H1 (cell line): Measurements from ENCODE around the gene SVIL. TPM values are rescaled to one million over a fixed set of nuclear protein-coding genes. Genes with fewer than 3 reads are reported as not detected.

Experiments used
- CTCF ChIA-PET: fragments of 300-600 bp; sonication (Branson Sonifier 250); formaldehyde crosslinking; loops from one replicate; lab custom pipeline; 2021; ENCODE audit not compliant: partially characterized antibody; lab: Charles Lee
- POLR2A ChIA-PET: fragments of 300-600 bp; sonication (Branson Sonifier 250); formaldehyde crosslinking; loops from one replicate; lab custom pipeline; 2021; ENCODE audit warnings: inconsistent platforms; ENCODE audit not compliant: partially characterized antibody; lab: Charles Lee
- DNase-seq, 2 experiments: peaks; one replicate each; pipeline versions ENCODE4 v3.0.0 to v3.0.0-alpha.2; 2010 to 2022; ENCODE audit warnings: low spot score in 2 of 2, low read depth in 1 of 2, mixed read lengths in 1 of 2
- FAIRE-seq: peaks from 2 replicates; lab custom pipeline; 2011; peaks lifted over from hg19 to GRCh38; lab: Jason Lieb, UNC
- H2AFZ ChIP-seq: 2 replicates; pipeline ENCODE4 v1.8.1; 2012; ENCODE audit warnings: low read length, inconsistent platforms
- H2AK5ac ChIP-seq: 2 replicates; pipeline ENCODE4 v1.6.1; 2013; ENCODE audit warnings: low read depth, low read length
- H2BK120ac ChIP-seq: replicated peaks from 2 replicates; pipeline ENCODE3; 2013; ENCODE audit warnings: low read depth, low read length, inconsistent platforms
- H2BK12ac ChIP-seq: 2 replicates; pipeline ENCODE4 v1.6.1; 2013; ENCODE audit warnings: low read depth, low read length
- H2BK15ac ChIP-seq: 2 replicates; pipeline ENCODE4 v1.6.1; 2013; ENCODE audit warnings: low read length
- H2BK20ac ChIP-seq: 2 replicates; pipeline ENCODE4 v1.6.1; 2013; ENCODE audit warnings: low read length
- H2BK5ac ChIP-seq: 2 replicates; pipeline ENCODE4 v1.6.1; 2013; ENCODE audit warnings: low read depth, low read length
- H3K14ac ChIP-seq: 2 replicates; pipeline ENCODE4 v1.6.1; 2013; ENCODE audit warnings: inconsistent platforms; ENCODE audit not compliant: insufficient read length
- H3K18ac ChIP-seq: 2 replicates; pipeline ENCODE4 v1.6.1; 2013; ENCODE audit warnings: low read length; ENCODE audit errors: extremely low read depth
- H3K23ac ChIP-seq: 2 replicates; pipeline ENCODE4 v1.6.1; 2013; ENCODE audit warnings: inconsistent platforms; ENCODE audit not compliant: insufficient read length
- H3K23me2 ChIP-seq: 2 replicates; pipeline ENCODE4 v1.6.1; 2013; ENCODE audit warnings: low read depth, low read length
- H3K27ac ChIP-seq: 2 replicates; pipeline ENCODE4 v1.6.1; 2011; ENCODE audit warnings: low read depth, low read length, inconsistent platforms
- H3K27me3 ChIP-seq, 4 experiments: replicated peaks in 1 of 4; 1 replicate in 1 of 4; 2 replicates in 3 of 4; pipeline versions ENCODE4 v1.6.1 to v1.8.1; 2011 to 2013; ENCODE audit warnings: low read length in 3 of 4, mild to moderate bottlenecking in 3 of 4, inconsistent platforms in 2 of 4, mixed read lengths in 2 of 4, moderate library complexity in 1 of 4; ENCODE audit not compliant: control insufficient read depth in 3 of 4, insufficient read depth in 3 of 4; ENCODE audit errors: extremely low read depth in 1 of 4
- H3K36me3 ChIP-seq, 4 experiments: 2 replicates each; pipeline versions ENCODE4 v1.6.1 to v1.8.1; 2011 to 2013; ENCODE audit warnings: mild to moderate bottlenecking in 4 of 4, low read length in 3 of 4, moderate library complexity in 2 of 4, control low read depth in 1 of 4, inconsistent platforms in 1 of 4; ENCODE audit not compliant: insufficient read depth in 4 of 4, control insufficient read depth in 2 of 4
- H3K4ac ChIP-seq: replicated peaks from 2 replicates; pipeline ENCODE3; 2013; ENCODE audit warnings: low read length, low read depth, mixed read lengths, inconsistent platforms; ENCODE audit not compliant: insufficient read length
- H3K4me1 ChIP-seq, 4 experiments: replicated peaks in 1 of 4; 1 replicate in 1 of 4; 2 replicates in 3 of 4; pipeline versions ENCODE4 v1.6.1 to v1.8.1; 2011 to 2013; ENCODE audit warnings: low read length in 3 of 4, inconsistent platforms in 2 of 4, mixed read lengths in 1 of 4; ENCODE audit not compliant: insufficient read depth in 4 of 4, control insufficient read depth in 3 of 4
- H3K4me2 ChIP-seq, 2 experiments: 2 replicates each; pipeline versions ENCODE4 v1.6.1 to v1.8.1; 2011 to 2013; ENCODE audit warnings: low read depth in 2 of 2, low read length in 2 of 2, control low read depth in 1 of 2, inconsistent platforms in 1 of 2, mild to moderate bottlenecking in 1 of 2; ENCODE audit not compliant: insufficient read depth in 1 of 2
- H3K4me3 ChIP-seq, 4 experiments: fragments of 200-600, 300-600 bp in 1 of 4; sonication (generic), shearing (Covaris generic), sonication (Bioruptor Twin) in 1 of 4; 2 replicates each; pipeline versions ENCODE4 v1.5.1 to v1.8.1; 2011 to 2016; ENCODE audit warnings: low read length in 4 of 4, low read depth in 3 of 4, control low read depth in 2 of 4, inconsistent platforms in 2 of 4, mild to moderate bottlenecking in 2 of 4, mixed read lengths in 1 of 4, moderate library complexity in 1 of 4; ENCODE audit not compliant: insufficient read depth in 2 of 4; ENCODE audit errors: extremely low read depth in 1 of 4
- H3K56ac ChIP-seq: replicated peaks from 2 replicates; pipeline ENCODE3; 2013; ENCODE audit warnings: low read depth, mild to moderate bottlenecking, mixed read lengths, low read length, inconsistent platforms; ENCODE audit not compliant: insufficient read length
- H3K79me1 ChIP-seq: 2 replicates; pipeline ENCODE4 v1.6.1; 2013; ENCODE audit warnings: low read depth, low read length, control low read depth
- H3K79me2 ChIP-seq, 2 experiments: 2 replicates each; pipeline versions ENCODE4 v1.6.1 to v1.8.1; 2012 to 2013; ENCODE audit warnings: low read length in 2 of 2, mild to moderate bottlenecking in 2 of 2, inconsistent platforms in 1 of 2; ENCODE audit not compliant: insufficient read depth in 2 of 2, control insufficient read depth in 1 of 2
- H3K9ac ChIP-seq, 4 experiments: replicated peaks in 1 of 4; 1 replicate in 1 of 4; 2 replicates in 3 of 4; pipeline versions ENCODE4 v1.6.1 to v1.8.1; 2011 to 2013; ENCODE audit warnings: low read depth in 3 of 4, low read length in 3 of 4, control low read depth in 2 of 4, mild to moderate bottlenecking in 2 of 4, moderate library complexity in 2 of 4, inconsistent platforms in 1 of 4; ENCODE audit errors: extremely low read depth in 1 of 4
- H3K9me3 ChIP-seq, 2 experiments: 2 replicates each; pipeline versions ENCODE4 v1.6.1 to v1.8.1; 2012 to 2013; ENCODE audit warnings: mild to moderate bottlenecking in 2 of 2, moderate library complexity in 2 of 2, control low read depth in 1 of 2, inconsistent platforms in 1 of 2, low read depth in 1 of 2, low read length in 1 of 2, mixed read lengths in 1 of 2; ENCODE audit not compliant: insufficient read depth in 2 of 2
- H4K20me1 ChIP-seq, 2 experiments: replicated peaks in 1 of 2; 2 replicates each; pipeline versions ENCODE3 to v1.8.1; 2011 to 2013; ENCODE audit warnings: inconsistent platforms in 2 of 2, low read length in 2 of 2, mild to moderate bottlenecking in 1 of 2; ENCODE audit not compliant: insufficient read depth in 2 of 2, control insufficient read depth in 1 of 2
- H4K5ac ChIP-seq: 2 replicates; pipeline ENCODE4 v1.6.1; 2013; ENCODE audit warnings: low read length, low read depth, mixed read lengths, inconsistent platforms; ENCODE audit not compliant: insufficient read length
- H4K8ac ChIP-seq: 2 replicates; pipeline ENCODE4 v1.8.0; 2013; ENCODE audit warnings: mild to moderate bottlenecking, moderate library complexity, low read length, inconsistent platforms; ENCODE audit not compliant: insufficient read depth; ENCODE audit errors: extremely low read depth
- H4K91ac ChIP-seq: replicated peaks from 2 replicates; pipeline ENCODE3; 2013; ENCODE audit warnings: low read length, mixed read lengths, inconsistent platforms; ENCODE audit not compliant: insufficient read length
- CEBPB ChIP-seq: IDR thresholded peaks from 2 replicates; pipeline ENCODE4 v1.6.1; 2012; ENCODE audit warnings: low read depth, low read length
- HDAC2 ChIP-seq, 2 experiments: fragments of 300-600 bp in 1 of 2; sonication (generic) in 1 of 2; IDR thresholded peaks; 2 replicates each; pipeline ENCODE4 v1.6.1; 2011 to 2012; ENCODE audit warnings: low read depth in 2 of 2, low read length in 2 of 2, mild to moderate bottlenecking in 2 of 2, moderate library complexity in 2 of 2, borderline replicate concordance in 1 of 2, inconsistent platforms in 1 of 2
- SP2 ChIP-seq: IDR thresholded peaks from 2 replicates; pipeline ENCODE4 v1.6.1; 2012; ENCODE audit warnings: mild to moderate bottlenecking, low read length, inconsistent platforms
- SUZ12 ChIP-seq: fragments of 200-600 bp; sonication (generic); IDR thresholded peaks from 2 replicates; pipeline ENCODE4 v1.6.1; 2012; ENCODE audit warnings: mild to moderate bottlenecking, inconsistent platforms, low read length, moderate library complexity, mixed read lengths
- TAF1 ChIP-seq: IDR thresholded peaks from 2 replicates; pipeline ENCODE4 v1.6.1; 2011; ENCODE audit warnings: mild to moderate bottlenecking, low read depth, low read length
- WGBS, 2 experiments: shearing (Covaris generic) in 1 of 2; methylation state at CpG; one replicate each; pipeline versions ENCODE4 v1.1.6 to v1.1.7; 2013 to 2015; ENCODE audit warnings: low lambda C conversion rate in 2 of 2, mixed read lengths in 2 of 2, inconsistent platforms in 1 of 2, low coverage in 1 of 2, missing lambda C conversion rate in 1 of 2; ENCODE audit not compliant: insufficient replicate concordance in 2 of 2, insufficient coverage in 1 of 2, insufficient read length in 1 of 2; ENCODE audit errors: extremely low coverage in 1 of 2, missing lambda C conversion rate in 1 of 2; 5-methylcytosine and 5-hydroxymethylcytosine counted together
- polyA plus RNA-seq, 7 experiments: library from polyadenylated mRNA; depleted of rRNA in 3 of 7; stranded (reverse) in 5 of 7; unstranded in 2 of 7; fragments of >200 nt in 5 of 7; fragments of 200-250 nt in 2 of 7; gene quantifications; 1 replicate in 5 of 7; 2 replicates in 1 of 7; 4 replicates in 1 of 7; pipeline versions ENCODE4 v1.2.1 to v1.2.3, GENCODE V29; 2011 to 2013; ENCODE audit warnings: missing spikeins in 2 of 7, mixed read lengths in 2 of 7
- total RNA-seq: library from RNA; stranded (reverse); fragmentation: NEBNext Ultra II Directional; extraction: Animal tissue kit (Norgen Biotek cat#: 25700); gene quantifications from 2 replicates; pipeline ENCODE4 v1.2.1, GENCODE V29; 2021
- TF ChIP-seq, protein P1 (sequence below): IDR thresholded peaks from 2 replicates; pipeline ENCODE4 v1.6.1; 2012; ENCODE audit warnings: inconsistent platforms
- TF ChIP-seq, protein P2 (sequence below): IDR thresholded peaks from 2 replicates; pipeline ENCODE4 v1.6.1; 2012; ENCODE audit warnings: inconsistent platforms

Gene SVIL
- total and polyA plus RNA-seq, 2 of the 8 experiments (the other 6 are each of a cell fraction or from before 2014, with no cell fraction given) = 4.7 to 15.4 TPM

DNA sequence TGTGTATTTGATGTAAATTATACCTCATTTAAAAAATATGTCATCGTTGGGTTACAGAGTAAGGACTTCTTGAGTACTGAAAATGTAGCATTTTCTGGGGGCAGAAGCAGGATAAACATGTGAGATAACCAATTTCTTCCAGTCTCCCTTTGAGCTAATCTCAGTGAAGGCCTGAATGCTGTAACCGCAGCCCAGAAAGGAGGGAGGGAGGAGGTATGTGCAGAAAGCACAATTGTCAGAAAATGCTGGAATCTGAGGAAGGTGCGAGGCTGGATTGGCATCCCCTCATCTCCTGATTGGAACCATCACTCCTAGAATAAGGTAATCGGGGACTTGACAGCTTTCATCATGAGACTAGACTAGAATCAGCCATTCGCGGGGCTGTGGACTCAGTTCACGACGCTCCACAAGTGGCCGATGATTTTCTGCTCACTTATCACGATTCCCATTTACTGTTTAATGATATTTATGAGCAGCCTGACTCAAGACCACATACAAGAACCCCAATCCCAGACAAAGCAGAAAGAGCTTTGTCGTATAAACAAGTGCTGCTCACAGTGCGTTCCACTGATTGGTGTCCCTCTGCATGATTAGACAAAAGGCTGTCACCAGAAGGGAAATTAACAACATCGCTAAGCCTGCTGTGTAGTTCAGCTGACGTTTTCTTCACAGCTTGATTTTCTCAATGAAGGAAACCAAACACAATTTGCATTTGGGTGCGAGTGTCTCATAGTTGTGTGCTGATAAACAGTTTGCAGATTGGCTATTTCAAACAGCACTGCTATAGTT lies 93.2 kb downstream of the SVIL start:
- Histone ChIP-seq H2BK120ac (no peak overlapping the region), H3K27ac (no peak overlapping the region), H2AK5ac (no peak overlapping the region), H3K23me2 (no peaks in the 10 kb centered on the region), H3K27me3 (no peaks in the 10 kb centered on the region), H3K56ac (no peak overlapping the region), H2AFZ (no peak overlapping the region), H3K14ac (no peak overlapping the region), H3K4ac (no peak overlapping the region), H2BK5ac (no peak overlapping the region), H2BK20ac (no peak overlapping the region), H4K91ac (no peak overlapping the region), H3K4me3 (no peak overlapping the region), H4K8ac (no peak overlapping the region), H2BK15ac (no peak overlapping the region), H3K79me2 (no peaks in the 10 kb centered on the region), H3K18ac (no peak overlapping the region), H3K9ac (no peak overlapping the region; a peak in 1 of 7 replicates), H3K4me1 (peaks cover 0 to 7% (median 3%) of the 10 kb centered on the region in 4 experiments; a peak in 2 of 7 replicates), H4K5ac (no peak overlapping the region), H3K79me1 (no peaks in the 10 kb centered on the region), H3K36me3 (no peaks in the 10 kb centered on the region), H4K20me1 (peaks cover 0 to 2% of the 10 kb centered on the region in 2 experiments), H3K23ac (no peak overlapping the region), H2BK12ac (no peak overlapping the region), H3K4me2 (no peak overlapping the region), H3K9me3 (no peaks in the 10 kb centered on the region)
- FAIRE-seq (peak; percentile 45), DNase-seq (no peak)
- ChIA-PET CTCF (interaction anchor here (0.5 to 3.1 kb wide), 5 partner anchors 9 to 222 kb away, joined by 3 to 11 read pairs (median 6); no protein-coding TSS in a partner anchor), POLR2A (interaction anchor here (0.7 kb wide), 1 partner anchor 809 kb away, joined by 4 read pairs; no protein-coding TSS in a partner anchor)
- WGBS, 2 experiments = 80% methylated on average over 15 of the region's 15 CpGs; no CpG with 5 or more reads in 1 of the 2 experiments
- TF ChIP-seq SUZ12 (no peak), TAF1 (no peak), CEBPB (no peak), SP2 (no peak), HDAC2 (IDR thresholded peaks at IDR 0.05; ENCODE audit: borderline replicate concordance in 1 of 2, low read depth in 2 of 2, low read length in 2 of 2) (no peak)
- TF ChIP-seq, protein P1, sequence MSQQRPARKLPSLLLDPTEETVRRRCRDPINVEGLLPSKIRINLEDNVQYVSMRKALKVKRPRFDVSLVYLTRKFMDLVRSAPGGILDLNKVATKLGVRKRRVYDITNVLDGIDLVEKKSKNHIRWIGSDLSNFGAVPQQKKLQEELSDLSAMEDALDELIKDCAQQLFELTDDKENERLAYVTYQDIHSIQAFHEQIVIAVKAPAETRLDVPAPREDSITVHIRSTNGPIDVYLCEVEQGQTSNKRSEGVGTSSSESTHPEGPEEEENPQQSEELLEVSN = no peak
- TF ChIP-seq, protein P2, sequence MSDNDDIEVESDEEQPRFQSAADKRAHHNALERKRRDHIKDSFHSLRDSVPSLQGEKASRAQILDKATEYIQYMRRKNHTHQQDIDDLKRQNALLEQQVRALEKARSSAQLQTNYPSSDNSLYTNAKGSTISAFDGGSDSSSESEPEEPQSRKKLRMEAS = no peak
